T-helper 1 cell (primary cell): ENCODE data around the gene ARHGAP10.
"Not testable (repeated sequence)": the region's sequence is repeated elsewhere in the genome, so short reads cannot be mapped to it uniquely, and the experiment has no call there.

Source experiments
- DNase-seq, 5 donors: peaks; one replicate each; pipeline ENCODE4 v3.0.0-alpha.2; 2012 to 2020

The ARHGAP10 gene

GRCh38 chr4:147963839-147964238, 232.0 kb downstream of the ARHGAP10 start:
- DNase-seq, result no peak

GRCh38 chr4:147964266-147964880, 232.5 kb downstream of the ARHGAP10 start:
- DNase-seq, result no peak

GRCh38 chr4:147965056-147965455, 233.2 kb downstream of the ARHGAP10 start:
- no peak for DNase-seq

- DNase-seq, result no peak
These were observed 234.0 kb downstream of the ARHGAP10 start for GRCh38 chr4:147965873-147966272.

GRCh38 chr4:147968641-147969040, 236.8 kb downstream of the ARHGAP10 start:
- no peak for DNase-seq

GRCh38 chr4:147969573-147970385, 237.9 kb downstream of the ARHGAP10 start:
- no peak for DNase-seq

- no peak for DNase-seq
These were observed 239.2 kb downstream of the ARHGAP10 start for GRCh38 chr4:147971116-147971515.

DNA sequence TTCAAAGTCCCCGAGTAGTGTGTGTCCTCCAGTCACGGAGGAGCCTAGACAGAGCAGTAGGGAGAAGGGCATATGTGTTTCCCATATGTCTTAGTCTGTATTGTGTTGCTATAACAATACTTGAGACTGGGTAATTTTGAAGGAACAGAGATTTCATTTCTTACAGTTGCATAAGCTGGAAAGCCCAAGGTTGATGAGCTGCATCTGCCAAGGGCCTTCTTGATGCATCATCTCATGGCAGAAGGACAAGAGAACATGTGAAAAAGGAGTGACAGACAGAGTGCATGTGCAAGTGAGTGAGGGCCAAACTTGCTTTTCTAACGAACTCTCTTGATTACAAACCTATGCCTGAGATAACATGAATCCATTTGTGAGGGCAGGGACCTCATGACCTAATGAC, 243.4 kb downstream of the ARHGAP10 start:
- no peak for DNase-seq

- DNase-seq, result no peak
These were observed 244.3 kb downstream of the ARHGAP10 start for GRCh38 chr4:147975933-147976928.

DNA sequence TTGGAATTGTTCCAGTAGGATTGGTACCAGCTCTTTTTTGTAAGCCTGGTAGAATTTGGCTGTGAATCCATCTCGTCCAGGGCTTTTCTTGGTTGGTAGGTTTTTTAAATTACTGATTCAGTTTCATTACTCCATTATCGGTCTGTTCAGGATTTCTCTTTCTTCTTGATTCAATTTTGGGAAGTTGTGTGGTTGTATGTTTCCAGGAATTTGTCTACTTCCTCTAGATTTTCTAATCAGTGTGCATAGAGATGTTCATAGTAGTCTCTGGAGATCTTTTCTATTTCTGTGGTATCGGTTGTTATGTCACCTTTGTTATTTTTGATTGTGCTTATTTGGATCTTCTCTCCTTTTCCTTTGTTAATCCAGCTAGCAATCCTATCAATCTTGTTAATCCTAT, 248.7 kb downstream of the ARHGAP10 start:
- no peak for DNase-seq

GRCh38 chr4:147981305-147981704, 249.4 kb downstream of the ARHGAP10 start:
- DNase-seq, result peak in 1 of 5 donors; percentile 23

DNA sequence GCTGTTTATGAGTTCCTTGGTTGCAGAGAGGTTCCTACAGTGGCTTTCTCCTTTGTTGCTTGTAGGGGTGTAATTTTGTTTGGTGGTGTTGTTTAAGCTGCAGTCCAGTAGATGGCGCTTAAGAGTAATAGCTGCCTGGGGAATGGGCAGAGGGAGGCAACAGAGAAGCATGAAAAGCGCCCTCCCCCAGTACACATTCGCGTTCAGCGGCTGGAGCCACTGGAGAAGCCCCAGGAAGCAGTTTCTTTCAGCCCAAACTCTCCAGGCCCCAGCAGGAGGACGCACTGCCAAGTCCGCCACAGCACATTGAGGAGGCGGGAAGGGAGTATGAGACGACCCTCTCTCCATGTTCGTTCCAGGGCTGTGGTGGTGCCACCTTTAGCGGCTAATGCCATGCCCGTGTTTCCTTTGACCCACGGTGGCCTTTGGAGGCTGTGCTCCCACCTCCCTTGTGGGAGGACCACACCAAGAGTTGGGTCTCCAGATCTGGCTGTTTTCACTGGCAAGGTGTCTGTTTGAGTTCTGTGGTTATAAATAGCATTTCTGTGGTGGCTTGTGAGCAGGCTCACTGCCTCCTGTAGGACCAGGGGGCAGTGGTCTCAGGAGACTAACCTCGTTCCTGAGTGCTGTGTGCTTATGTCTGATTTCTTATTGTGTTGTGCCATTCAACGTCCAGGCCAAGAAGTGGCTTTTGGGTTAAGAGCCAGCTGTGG, 252.3 kb downstream of the ARHGAP10 start:
- peak in 2 of 5 donors; percentile 0 to 21 for DNase-seq

- no peak for DNase-seq
These were observed 252.9 kb downstream of the ARHGAP10 start for GRCh38 chr4:147984778-147985138.

DNA sequence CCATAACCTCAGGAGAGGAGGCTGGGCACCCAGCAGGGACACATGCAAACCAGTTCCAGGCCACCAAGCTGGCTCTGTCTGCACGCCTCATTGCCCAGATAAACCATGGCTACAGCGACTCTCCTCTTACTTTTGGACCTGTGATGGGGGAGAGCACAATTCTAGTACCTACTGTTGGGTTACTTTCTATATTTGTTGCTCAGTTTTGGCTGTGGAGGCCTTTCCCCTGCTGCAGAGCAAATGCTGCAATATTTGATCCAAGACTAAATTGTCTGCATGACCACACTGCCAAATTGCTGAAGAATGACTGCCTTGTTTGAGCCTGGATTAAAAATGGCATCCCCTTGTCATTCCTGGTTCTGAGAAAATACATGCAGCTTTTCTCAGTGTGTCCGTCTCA, 253.5 kb downstream of the ARHGAP10 start:
- no peak for DNase-seq

- DNase-seq, result no peak
These were observed 255.4 kb downstream of the ARHGAP10 start for GRCh38 chr4:147987252-147987651.

- no peak for DNase-seq
These were observed 259.8 kb downstream of the ARHGAP10 start for GRCh38 chr4:147991543-147992283.

- no peak for DNase-seq
These were observed 262.2 kb downstream of the ARHGAP10 start for GRCh38 chr4:147994076-147994475.

DNA sequence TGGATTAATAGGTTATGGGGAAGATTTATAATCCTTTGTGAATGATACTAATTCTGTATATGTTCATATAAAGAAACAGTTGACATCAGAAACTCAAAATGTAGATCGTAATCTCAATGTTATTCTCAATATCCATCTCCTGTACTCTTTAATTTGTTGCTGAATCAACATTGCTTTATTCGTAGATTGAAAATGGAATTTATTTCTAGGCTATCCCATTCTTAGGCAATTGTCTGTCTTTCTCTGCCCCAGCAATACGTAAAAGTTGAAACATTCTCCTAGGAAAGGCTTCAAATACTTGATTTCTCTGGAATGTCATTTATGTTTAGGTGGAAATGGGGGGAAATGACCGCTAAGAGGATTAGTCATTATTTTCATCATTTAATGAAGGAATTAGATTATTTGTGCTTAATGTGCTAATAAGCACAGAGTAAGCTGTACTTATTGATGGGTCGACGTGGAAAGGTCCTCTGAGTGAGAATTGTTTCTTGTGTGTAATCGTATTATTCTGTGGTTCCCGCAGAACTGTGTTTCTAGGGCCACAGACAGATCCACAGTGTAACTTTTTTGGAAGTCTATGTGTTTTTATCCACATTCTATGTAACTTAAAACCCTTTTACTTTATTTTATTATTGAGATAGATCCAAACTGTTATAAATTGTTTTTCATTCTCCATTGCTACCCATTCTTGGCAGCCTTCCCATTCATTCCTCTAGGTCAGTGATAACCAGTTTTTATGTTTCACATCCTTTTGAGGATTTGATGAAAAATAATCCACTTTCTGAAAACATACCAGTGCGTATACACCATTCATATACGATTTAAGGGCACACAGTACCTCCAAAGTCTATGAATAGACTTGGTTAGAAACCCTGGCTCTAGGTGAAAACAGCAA, 262.9 kb downstream of the ARHGAP10 start:
- DNase-seq, result no peak

- no peak for DNase-seq
These were observed 265.0 kb downstream of the ARHGAP10 start for GRCh38 chr4:147996859-147997258.

- not testable (repeated sequence) for DNase-seq
These were observed 268.1 kb downstream of the ARHGAP10 start for GRCh38 chr4:148000038-148000437.
